ENCODE results near the gene BHLHE40. TPM values are rescaled to one million over a fixed set of nuclear protein-coding genes. Genes with fewer than 3 reads are reported as not detected.
A peak's percentile ranks its signal among the peaks of the same experiment; 100 is the strongest.

BHLHE40 gene
- total and polyA plus RNA-seq, 2 of the 13 experiments (the other 11 are each of a cell fraction or from before 2014, with no cell fraction given) = 1.8 to 51.0 TPM

DNA sequence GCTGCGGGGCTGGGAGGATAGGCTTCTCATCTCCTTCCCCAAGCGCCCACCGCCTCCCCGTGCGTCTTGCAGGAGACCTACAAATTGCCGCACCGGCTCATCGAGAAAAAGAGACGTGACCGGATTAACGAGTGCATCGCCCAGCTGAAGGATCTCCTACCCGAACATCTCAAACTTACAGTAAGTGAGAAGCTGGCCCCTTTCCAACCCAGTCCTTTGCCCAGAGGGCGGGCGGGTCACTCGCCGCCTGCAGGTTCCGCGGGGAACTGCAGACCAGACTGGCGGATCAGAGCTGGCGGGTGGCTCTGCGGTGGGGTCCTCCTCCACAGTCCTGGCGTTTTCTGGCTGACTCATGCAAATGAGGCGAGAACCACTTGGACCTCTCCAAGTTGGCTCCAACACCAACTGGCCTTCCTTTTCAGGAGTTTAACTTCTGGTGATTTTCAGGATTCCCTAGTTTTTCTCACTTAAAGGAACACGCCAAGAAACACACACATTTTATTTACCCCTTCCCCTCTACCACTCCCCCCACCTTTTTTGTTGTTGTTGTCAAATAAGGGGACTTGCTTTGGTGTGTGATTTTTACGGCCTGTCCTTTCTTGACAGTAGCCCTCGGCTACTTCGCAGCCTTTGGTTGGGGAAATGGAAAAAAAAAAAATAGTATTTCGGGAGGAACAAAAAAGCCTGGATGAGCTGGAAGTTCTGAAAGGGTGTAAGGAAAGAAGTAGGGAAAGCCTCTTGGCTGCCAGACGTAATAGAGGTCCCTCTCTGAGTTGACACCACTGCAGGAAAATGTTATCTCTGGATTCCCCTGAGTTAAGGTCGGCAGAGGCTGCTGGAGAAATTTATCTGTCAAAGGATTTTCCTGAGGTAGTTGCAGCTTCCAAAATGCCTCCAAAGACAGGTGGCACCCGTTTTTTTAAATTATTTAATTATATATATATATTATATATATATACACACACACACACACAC, 1.3 kb downstream of the BHLHE40 start (continued):
- TF ChIP-seq, protein P1, sequence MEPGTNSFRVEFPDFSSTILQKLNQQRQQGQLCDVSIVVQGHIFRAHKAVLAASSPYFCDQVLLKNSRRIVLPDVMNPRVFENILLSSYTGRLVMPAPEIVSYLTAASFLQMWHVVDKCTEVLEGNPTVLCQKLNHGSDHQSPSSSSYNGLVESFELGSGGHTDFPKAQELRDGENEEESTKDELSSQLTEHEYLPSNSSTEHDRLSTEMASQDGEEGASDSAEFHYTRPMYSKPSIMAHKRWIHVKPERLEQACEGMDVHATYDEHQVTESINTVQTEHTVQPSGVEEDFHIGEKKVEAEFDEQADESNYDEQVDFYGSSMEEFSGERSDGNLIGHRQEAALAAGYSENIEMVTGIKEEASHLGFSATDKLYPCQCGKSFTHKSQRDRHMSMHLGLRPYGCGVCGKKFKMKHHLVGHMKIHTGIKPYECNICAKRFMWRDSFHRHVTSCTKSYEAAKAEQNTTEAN (CRISPR knock-in tag; conservative IDR thresholded peaks at IDR 0.05) = no peak
- TF ChIP-seq THRA (CRISPR knock-in tag; IDR thresholded peaks at IDR 0.05; ENCODE audit: borderline replicate concordance) = no peak
- no peak for TF ChIP-seq CCDC6 (CRISPR knock-in tag; IDR thresholded peaks at IDR 0.05)
- TF ChIP-seq ZNF792 (CRISPR knock-in tag; IDR thresholded peaks at IDR 0.05) = no peak
- TF ChIP-seq ZNF292 (CRISPR knock-in tag; IDR thresholded peaks at IDR 0.05; ENCODE audit: borderline replicate concordance, low read depth) = no peak; the same call in 1 of the 2 replicates
- TF ChIP-seq, protein P2, sequence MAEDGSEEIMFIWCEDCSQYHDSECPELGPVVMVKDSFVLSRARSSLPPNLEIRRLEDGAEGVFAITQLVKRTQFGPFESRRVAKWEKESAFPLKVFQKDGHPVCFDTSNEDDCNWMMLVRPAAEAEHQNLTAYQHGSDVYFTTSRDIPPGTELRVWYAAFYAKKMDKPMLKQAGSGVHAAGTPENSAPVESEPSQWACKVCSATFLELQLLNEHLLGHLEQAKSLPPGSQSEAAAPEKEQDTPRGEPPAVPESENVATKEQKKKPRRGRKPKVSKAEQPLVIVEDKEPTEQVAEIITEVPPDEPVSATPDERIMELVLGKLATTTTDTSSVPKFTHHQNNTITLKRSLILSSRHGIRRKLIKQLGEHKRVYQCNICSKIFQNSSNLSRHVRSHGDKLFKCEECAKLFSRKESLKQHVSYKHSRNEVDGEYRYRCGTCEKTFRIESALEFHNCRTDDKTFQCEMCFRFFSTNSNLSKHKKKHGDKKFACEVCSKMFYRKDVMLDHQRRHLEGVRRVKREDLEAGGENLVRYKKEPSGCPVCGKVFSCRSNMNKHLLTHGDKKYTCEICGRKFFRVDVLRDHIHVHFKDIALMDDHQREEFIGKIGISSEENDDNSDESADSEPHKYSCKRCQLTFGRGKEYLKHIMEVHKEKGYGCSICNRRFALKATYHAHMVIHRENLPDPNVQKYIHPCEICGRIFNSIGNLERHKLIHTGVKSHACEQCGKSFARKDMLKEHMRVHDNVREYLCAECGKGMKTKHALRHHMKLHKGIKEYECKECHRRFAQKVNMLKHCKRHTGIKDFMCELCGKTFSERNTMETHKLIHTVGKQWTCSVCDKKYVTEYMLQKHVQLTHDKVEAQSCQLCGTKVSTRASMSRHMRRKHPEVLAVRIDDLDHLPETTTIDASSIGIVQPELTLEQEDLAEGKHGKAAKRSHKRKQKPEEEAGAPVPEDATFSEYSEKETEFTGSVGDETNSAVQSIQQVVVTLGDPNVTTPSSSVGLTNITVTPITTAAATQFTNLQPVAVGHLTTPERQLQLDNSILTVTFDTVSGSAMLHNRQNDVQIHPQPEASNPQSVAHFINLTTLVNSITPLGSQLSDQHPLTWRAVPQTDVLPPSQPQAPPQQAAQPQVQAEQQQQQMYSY (CRISPR knock-in tag; IDR thresholded peaks at IDR 0.05) = no peak
- no peak for TF ChIP-seq JUN (CRISPR knock-in tag; IDR thresholded peaks at IDR 0.05)
- TF ChIP-seq SOX6 (IDR thresholded peaks at IDR 0.05) = no peak
- TF ChIP-seq SOX6 (CRISPR knock-in tag; IDR thresholded peaks at IDR 0.05) = peak; percentile 59; the same call in 1 of the 2 replicates
- TF ChIP-seq, protein P3, sequence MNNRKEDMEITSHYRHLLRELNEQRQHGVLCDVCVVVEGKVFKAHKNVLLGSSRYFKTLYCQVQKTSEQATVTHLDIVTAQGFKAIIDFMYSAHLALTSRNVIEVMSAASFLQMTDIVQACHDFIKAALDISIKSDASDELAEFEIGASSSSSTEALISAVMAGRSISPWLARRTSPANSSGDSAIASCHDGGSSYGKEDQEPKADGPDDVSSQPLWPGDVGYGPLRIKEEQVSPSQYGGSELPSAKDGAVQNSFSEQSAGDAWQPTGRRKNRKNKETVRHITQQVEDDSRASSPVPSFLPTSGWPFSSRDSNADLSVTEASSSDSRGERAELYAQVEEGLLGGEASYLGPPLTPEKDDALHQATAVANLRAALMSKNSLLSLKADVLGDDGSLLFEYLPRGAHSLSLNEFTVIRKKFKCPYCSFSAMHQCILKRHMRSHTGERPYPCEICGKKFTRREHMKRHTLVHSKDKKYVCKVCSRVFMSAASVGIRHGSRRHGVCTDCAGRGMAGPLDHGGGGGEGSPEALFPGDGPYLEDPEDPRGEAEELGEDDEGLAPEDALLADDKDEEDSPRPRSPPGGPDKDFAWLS (CRISPR knock-in tag; IDR thresholded peaks at IDR 0.05; ENCODE audit: borderline replicate concordance) = no peak
- TF ChIP-seq, protein P4, sequence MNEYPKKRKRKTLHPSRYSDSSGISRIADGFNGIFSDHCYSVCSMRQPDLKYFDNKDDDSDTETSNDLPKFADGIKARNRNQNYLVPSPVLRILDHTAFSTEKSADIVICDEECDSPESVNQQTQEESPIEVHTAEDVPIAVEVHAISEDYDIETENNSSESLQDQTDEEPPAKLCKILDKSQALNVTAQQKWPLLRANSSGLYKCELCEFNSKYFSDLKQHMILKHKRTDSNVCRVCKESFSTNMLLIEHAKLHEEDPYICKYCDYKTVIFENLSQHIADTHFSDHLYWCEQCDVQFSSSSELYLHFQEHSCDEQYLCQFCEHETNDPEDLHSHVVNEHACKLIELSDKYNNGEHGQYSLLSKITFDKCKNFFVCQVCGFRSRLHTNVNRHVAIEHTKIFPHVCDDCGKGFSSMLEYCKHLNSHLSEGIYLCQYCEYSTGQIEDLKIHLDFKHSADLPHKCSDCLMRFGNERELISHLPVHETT (CRISPR knock-in tag; conservative IDR thresholded peaks at IDR 0.05) = no peak
- no peak for TF ChIP-seq ZBTB14 (CRISPR knock-in tag; IDR thresholded peaks at IDR 0.05)
- no peak for TF ChIP-seq RFX1 (IDR thresholded peaks at IDR 0.05)
- no peak for TF ChIP-seq MTF2 (CRISPR knock-in tag; IDR thresholded peaks at IDR 0.05; ENCODE audit: borderline replicate concordance)
- TF ChIP-seq, protein P5, sequence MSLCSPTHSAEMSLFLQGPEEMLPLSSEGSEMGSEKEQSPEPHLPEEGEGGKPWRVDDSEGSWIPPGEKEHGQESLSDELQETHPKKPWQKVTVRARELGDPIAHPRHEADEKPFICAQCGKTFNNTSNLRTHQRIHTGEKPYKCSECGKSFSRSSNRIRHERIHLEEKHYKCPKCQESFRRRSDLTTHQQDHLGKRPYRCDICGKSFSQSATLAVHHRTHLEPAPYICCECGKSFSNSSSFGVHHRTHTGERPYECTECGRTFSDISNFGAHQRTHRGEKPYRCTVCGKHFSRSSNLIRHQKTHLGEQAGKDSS (CRISPR knock-in tag; IDR thresholded peaks at IDR 0.05; ENCODE audit: borderline replicate concordance, low read depth) = no peak
